Lung (tissue), 12 donors: ENCODE measurements around the gene LCE1E. TPM values are rescaled to one million over a fixed set of nuclear protein-coding genes. Genes with fewer than 3 reads are reported as not detected.

ENCODE experiments used
- ATAC-seq: fragments of 200-7000 bp; cut with Tn5 transposase; one replicate; pipeline ENCODE4 v1.9.1; 2020; ENCODE audit warnings: moderate number of reproducible peaks; ENCODE audit not compliant: insufficient read depth, low FRiP score
- DNase-seq, 3 donors: peaks; one replicate each; pipeline ENCODE4 v3.0.0-alpha.2; 2013 to 2017
- H3K27ac ChIP-seq, 2 donors: one replicate each; pipeline ENCODE4 v1.5.1; 2013; ENCODE audit warnings: mild to moderate bottlenecking in 2 of 2, moderate library complexity in 2 of 2, control low read depth in 1 of 2, inconsistent platforms in 1 of 2, low read depth in 1 of 2, low read length in 1 of 2
- H3K27me3 ChIP-seq, 3 donors: one replicate each; pipeline ENCODE4 v1.5.1; 2013; ENCODE audit warnings: low read length in 2 of 3; ENCODE audit not compliant: control insufficient read depth in 3 of 3, insufficient read depth in 3 of 3
- H3K36me3 ChIP-seq, 4 donors: one replicate each; pipeline ENCODE4 v1.5.1; 2013; ENCODE audit warnings: low read length in 4 of 4, mild to moderate bottlenecking in 1 of 4, moderate library complexity in 1 of 4; ENCODE audit not compliant: control insufficient read depth in 4 of 4, insufficient read depth in 4 of 4
- H3K4me1 ChIP-seq, 5 donors: one replicate each; pipeline ENCODE4 v1.5.1; 2013; ENCODE audit warnings: low read length in 5 of 5, mild to moderate bottlenecking in 2 of 5, moderate library complexity in 1 of 5; ENCODE audit not compliant: control insufficient read depth in 5 of 5, insufficient read depth in 5 of 5
- H3K4me3 ChIP-seq: one replicate; pipeline ENCODE4 v1.5.1; 2013; ENCODE audit warnings: mild to moderate bottlenecking, control low read depth, moderate library complexity
- H3K9ac ChIP-seq, 2 donors: one replicate each; pipeline ENCODE4 v1.5.1; 2013; ENCODE audit warnings: low read length in 2 of 2, control low read depth in 1 of 2; ENCODE audit not compliant: insufficient read depth in 1 of 2
- H3K9me3 ChIP-seq, 4 donors: one replicate each; pipeline ENCODE4 v1.5.1; 2013; ENCODE audit warnings: low read length in 3 of 4, mild to moderate bottlenecking in 1 of 4, moderate library complexity in 1 of 4; ENCODE audit not compliant: control insufficient read depth in 4 of 4, insufficient read depth in 3 of 4
- CTCF ChIP-seq: IDR thresholded peaks from 2 replicates; pipeline ENCODE4 v1.5.1; 2012; ENCODE audit warnings: mild to moderate bottlenecking; ENCODE audit errors: control extremely low read depth, extremely low read depth
- WGBS, 2 donors: extraction: QIAGEN DNeasy Blood & Tissue Kit; methylation state at CpG; one replicate each; pipeline ENCODE4 v1.1.7; 2013; 5-methylcytosine and 5-hydroxymethylcytosine counted together
- polyA plus RNA-seq, 2 donors: library from polyadenylated mRNA; stranded (reverse); fragments of 200-250 nt; gene quantifications; one replicate each; pipeline ENCODE4 v1.2.1, GENCODE V29; 2013
- total RNA-seq, 2 donors: library from RNA; depleted of rRNA in 1 of 2; stranded (reverse); fragments of >200 nt in 1 of 2; gene quantifications; one replicate each; pipeline ENCODE4 v1.2.1, GENCODE V29; 2014 to 2021
- donor health status: control.
- donor health status: control.
- donor health status: Bipolar disorder and iron deficiency.
- donor health status: healthy.
- donor health status: DM: yes; HTN: yes; CAD: no.

The LCE1E gene
- total and polyA plus RNA-seq, 4 donors = not detected

- DNase-seq = no peak
- H3K27me3 ChIP-seq = peaks cover 0 to 3% (median 0%) of the 10 kb centered on the region in 3 donors
These were observed 42.5 kb upstream of the LCE1E start for GRCh38 chr1:152743371-152744145.

GRCh38 chr1:152745289-152745704 is 40.8 kb upstream of the LCE1E start:
- H3K9ac ChIP-seq = no peak overlapping the region
- 64 to 73% methylated on average over 4 of the region's 4 CpGs for WGBS, 2 donors
- ATAC-seq = no peak
- TF ChIP-seq CTCF = no peak
- peak in 2 of 3 donors; percentile 0 to 4 for DNase-seq
- no peaks in the 10 kb centered on the region for H3K4me1 ChIP-seq
- H3K27me3 ChIP-seq = peaks cover 0 to 3% (median 0%) of the 10 kb centered on the region in 3 donors
- no peaks in the 10 kb centered on the region for H3K9me3 ChIP-seq
- H3K4me3 ChIP-seq = no peak overlapping the region
- H3K27ac ChIP-seq = no peak overlapping the region
- no peaks in the 10 kb centered on the region for H3K36me3 ChIP-seq

More at GRCh38 chr1:152743371-152744145, 42.5 kb upstream of the LCE1E start:
- WGBS, 2 donors = 43 to 55% methylated on average over 2 of the region's 2 CpGs
- Histone ChIP-seq H3K4me1 (no peaks in the 10 kb centered on the region), H3K9me3 (no peaks in the 10 kb centered on the region), H3K36me3 (no peaks in the 10 kb centered on the region), H3K27ac (no peak overlapping the region), H3K4me3 (no peak overlapping the region), H3K9ac (no peak overlapping the region)
- no peak for TF ChIP-seq CTCF
- ATAC-seq = no peak

- ATAC-seq (no peak), DNase-seq (no peak)
- no peak overlapping the region for H3K27ac ChIP-seq
- no peak overlapping the region for H3K4me3 ChIP-seq
- no peaks in the 10 kb centered on the region for H3K36me3 ChIP-seq
- no peaks in the 10 kb centered on the region for H3K4me1 ChIP-seq
- no peak overlapping the region for H3K9ac ChIP-seq
- no peak for TF ChIP-seq CTCF
- 79 to 80% methylated on average over 6 of the region's 6 CpGs for whole genome bisulfite sequencing, 2 donors
- no peaks in the 10 kb centered on the region for H3K9me3 ChIP-seq
- peaks cover 0 to 3% (median 0%) of the 10 kb centered on the region in 3 donors for H3K27me3 ChIP-seq
These were observed 40.2 kb upstream of the LCE1E start for GRCh38 chr1:152745765-152746444.
